ENCODE measurements around the gene BPGM.

Gene BPGM

GRCh38 chr7:134630893-134631292 is 15.8 kb upstream of the BPGM start:
- DNase-seq (ENCODE audit: low read depth) = no peak
- TF ChIP-seq CTCF (IDR thresholded peaks at IDR 0.05; ENCODE audit: low read depth, low read length, missing control alignments) = no peak
- in situ Hi-C loops (cut with HindIII; ENCODE audit: low sequenced_read_pairs) = no loop called here
- H3K4me3 ChIP-seq (ENCODE audit: low read depth, low read length) = no peak overlapping the region

GRCh38 chr7:134632052-134632451 is 14.6 kb upstream of the BPGM start:
- DNase-seq (ENCODE audit: low read depth) = no peak
- no peak for TF ChIP-seq CTCF (IDR thresholded peaks at IDR 0.05; ENCODE audit: low read depth, low read length, missing control alignments)
- no peak overlapping the region for H3K4me3 ChIP-seq (ENCODE audit: low read depth, low read length)
- in situ Hi-C loops (cut with HindIII; ENCODE audit: low sequenced_read_pairs) = no loop called here

- no peak overlapping the region for H3K4me3 ChIP-seq (ENCODE audit: low read depth, low read length)
- in situ Hi-C loops (cut with HindIII; ENCODE audit: low sequenced_read_pairs) = no loop called here
- peak; percentile 67 for TF ChIP-seq CTCF (IDR thresholded peaks at IDR 0.05; ENCODE audit: low read depth, low read length, missing control alignments)
- DNase-seq (ENCODE audit: low read depth) = no peak
Observed at GRCh38 chr7:134632937-134633540, 13.6 kb upstream of the BPGM start.

GRCh38 chr7:134636008-134636449 is 10.6 kb upstream of the BPGM start:
- DNase-seq (ENCODE audit: low read depth) = no peak
- TF ChIP-seq CTCF (IDR thresholded peaks at IDR 0.05; ENCODE audit: low read depth, low read length, missing control alignments) = no peak
- H3K4me3 ChIP-seq (ENCODE audit: low read depth, low read length) = no peak overlapping the region
- in situ Hi-C loops (cut with HindIII; ENCODE audit: low sequenced_read_pairs) = no loop called here

GRCh38 chr7:134637441-134637840 is 9.2 kb upstream of the BPGM start:
- H3K4me3 ChIP-seq (ENCODE audit: low read depth, low read length) = no peak overlapping the region
- in situ Hi-C loops (cut with HindIII; ENCODE audit: low sequenced_read_pairs) = no loop called here
- DNase-seq (ENCODE audit: low read depth) = no peak
- no peak for TF ChIP-seq CTCF (IDR thresholded peaks at IDR 0.05; ENCODE audit: low read depth, low read length, missing control alignments)

- H3K4me3 ChIP-seq (ENCODE audit: low read depth, low read length) = no peak overlapping the region
- no peak for TF ChIP-seq CTCF (IDR thresholded peaks at IDR 0.05; ENCODE audit: low read depth, low read length, missing control alignments)
- no peak for DNase-seq (ENCODE audit: low read depth)
- in situ Hi-C loops (cut with HindIII; ENCODE audit: low sequenced_read_pairs) = no loop called here
Observed at GRCh38 chr7:134637934-134638719, 8.5 kb upstream of the BPGM start.

Data from astrocyte of the cerebellum (primary cell).